SH-SY5Y (cell line): Measurements from ENCODE around the gene ARHGAP18.

Experiments used
- GATA2 ChIP-seq: IDR thresholded peaks from 2 replicates; pipeline ENCODE4 v1.6.1; 2011; ENCODE audit warnings: mild to moderate bottlenecking, low read depth, low read length
- GATA3 ChIP-seq: IDR thresholded peaks from 2 replicates; pipeline ENCODE4 v1.6.1; 2011; ENCODE audit warnings: low read depth, mild to moderate bottlenecking, low read length, moderate library complexity

Gene ARHGAP18

DNA sequence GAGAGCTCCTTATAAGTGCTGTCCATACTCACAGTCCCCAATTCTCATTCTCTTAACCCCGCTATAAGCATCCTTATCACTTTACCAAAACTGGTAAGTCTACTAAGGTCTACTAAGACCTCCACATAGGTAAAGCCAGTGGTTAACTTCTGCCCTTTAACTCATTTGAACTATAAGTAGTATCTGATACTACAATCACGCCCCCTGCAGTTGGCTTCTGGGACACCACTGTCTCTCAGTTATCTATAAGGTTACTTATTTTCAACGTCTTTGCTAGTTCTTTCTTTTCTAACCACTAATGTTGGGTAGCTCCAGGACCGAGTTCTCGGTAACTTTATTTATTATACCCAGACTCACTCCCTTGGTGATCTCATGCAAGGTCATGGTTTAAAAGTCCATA is 142.6 kb downstream of the ARHGAP18 start:
- TF ChIP-seq GATA2 (no peak), GATA3 (no peak)

- TF ChIP-seq GATA3 (no peak), GATA2 (no peak)
Measured at GRCh38 chr6:129565811-129566210, 144.2 kb downstream of the ARHGAP18 start.

DNA sequence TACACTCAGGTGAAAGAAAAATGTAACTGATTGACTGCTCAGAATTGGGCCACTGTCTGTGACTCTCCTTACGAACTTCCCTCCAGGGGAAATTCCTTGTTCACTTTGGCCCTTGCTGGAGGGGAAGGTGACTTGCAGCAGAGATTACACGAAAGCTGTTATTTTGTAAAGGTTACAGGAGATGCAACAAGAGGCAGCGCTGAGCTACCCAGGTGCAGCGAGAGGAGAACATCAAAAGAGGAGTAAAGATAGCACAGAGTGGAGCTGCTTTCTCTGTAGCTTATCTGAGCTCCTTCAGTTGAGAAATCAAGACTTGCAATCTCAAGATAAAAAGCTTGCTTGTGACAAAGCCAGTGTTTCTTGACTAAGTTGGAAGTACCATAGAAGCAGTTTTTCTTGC is 144.6 kb downstream of the ARHGAP18 start:
- TF ChIP-seq GATA2 (no peak), GATA3 (no peak)

GRCh38 chr6:129558248-129558647 is 151.7 kb downstream of the ARHGAP18 start:
- TF ChIP-seq GATA2 (no peak), GATA3 (no peak)

DNA sequence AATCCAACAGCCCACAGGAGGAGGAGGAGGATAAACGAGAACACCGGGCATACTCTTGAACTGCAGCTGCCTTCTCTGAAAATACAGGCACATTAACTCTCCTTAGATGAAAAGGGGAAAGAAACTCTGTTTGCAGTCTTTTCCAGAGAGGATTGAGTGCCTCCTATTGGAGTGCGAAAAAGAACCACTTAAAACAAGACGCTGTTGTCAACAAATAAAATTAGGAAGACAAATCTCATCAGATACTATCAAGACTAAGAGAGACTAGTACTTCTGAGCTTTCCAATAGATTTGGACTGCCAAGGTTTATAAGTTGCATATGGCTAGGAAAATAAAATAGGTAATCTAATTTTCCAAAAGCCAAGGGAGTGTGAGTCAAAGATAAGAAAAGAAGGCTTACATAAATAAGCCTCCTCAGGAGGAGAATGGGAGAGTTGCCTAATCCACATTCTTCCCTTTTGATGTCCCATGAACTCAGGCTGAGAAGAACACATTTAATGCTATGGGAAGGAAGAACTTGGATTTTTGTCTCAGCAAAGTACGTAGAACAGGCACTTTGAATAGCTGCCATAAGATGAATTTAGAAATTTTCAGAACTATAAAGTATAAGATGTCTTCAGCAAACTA is 154.7 kb downstream of the ARHGAP18 start:
- TF ChIP-seq GATA3: no peak
- no peak for TF ChIP-seq GATA2

GRCh38 chr6:129552413-129552812 is 157.6 kb downstream of the ARHGAP18 start:
- TF ChIP-seq GATA2: no peak
- TF ChIP-seq GATA3: no peak

DNA sequence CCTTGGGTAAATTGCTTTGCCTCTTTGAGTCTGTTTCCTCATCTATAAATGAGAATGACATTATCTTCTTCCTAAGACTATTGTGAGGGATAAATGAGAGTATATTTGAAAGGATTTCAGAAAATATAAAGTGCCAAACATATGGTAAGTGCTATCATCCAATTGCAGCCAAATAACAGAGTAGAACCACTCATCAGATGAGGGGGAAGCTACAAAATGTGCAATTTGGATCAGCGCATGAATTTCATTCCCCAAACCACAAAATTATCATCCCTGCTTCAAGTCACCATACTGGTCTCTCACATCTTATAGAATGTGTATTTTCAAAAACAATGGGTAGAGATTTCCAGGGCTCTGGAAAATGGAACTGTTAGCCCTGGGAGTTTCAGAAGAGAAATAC is 158.5 kb downstream of the ARHGAP18 start:
- TF ChIP-seq GATA3 (no peak), GATA2 (no peak)

- TF ChIP-seq GATA3 (no peak), GATA2 (no peak)
Measured at GRCh38 chr6:129546702-129547101, 163.3 kb downstream of the ARHGAP18 start.

DNA sequence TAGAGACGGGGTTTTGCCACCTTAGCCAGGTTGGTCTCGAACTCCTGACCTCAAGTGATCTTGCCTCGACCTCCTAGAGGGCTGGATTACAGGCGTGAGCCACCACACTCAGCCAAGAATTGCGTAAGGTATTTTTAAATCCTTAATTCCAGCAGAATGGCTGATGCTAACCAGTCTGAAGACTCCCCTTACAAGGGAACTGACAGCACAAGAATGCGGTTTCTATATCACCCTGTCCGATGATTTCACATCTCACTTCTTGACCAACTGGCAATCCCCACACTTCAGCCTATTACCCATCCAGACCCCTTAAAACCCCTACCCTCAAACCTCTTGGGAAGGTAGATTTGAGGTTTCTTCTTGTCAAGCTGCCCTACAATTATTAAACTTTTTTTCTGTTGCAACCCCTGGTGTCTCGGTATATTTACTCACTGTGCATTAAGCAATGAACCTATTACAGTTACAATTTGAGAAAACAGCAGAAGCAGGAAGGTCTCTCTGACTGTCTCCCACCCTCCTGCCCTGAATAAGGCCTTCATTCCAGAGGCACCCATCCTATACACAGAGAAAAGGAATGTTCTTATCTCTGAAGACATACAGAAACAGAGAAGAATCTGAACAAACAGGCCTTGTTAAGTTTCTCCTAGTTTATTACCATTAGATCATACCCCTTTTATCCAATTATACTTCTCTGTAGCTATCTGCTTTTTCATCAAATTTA is 164.9 kb downstream of the ARHGAP18 start:
- TF ChIP-seq GATA3 (no peak), GATA2 (no peak)

- no peak for TF ChIP-seq GATA2
- no peak for TF ChIP-seq GATA3
Measured at GRCh38 chr6:129543981-129544380, 166.0 kb downstream of the ARHGAP18 start.

DNA sequence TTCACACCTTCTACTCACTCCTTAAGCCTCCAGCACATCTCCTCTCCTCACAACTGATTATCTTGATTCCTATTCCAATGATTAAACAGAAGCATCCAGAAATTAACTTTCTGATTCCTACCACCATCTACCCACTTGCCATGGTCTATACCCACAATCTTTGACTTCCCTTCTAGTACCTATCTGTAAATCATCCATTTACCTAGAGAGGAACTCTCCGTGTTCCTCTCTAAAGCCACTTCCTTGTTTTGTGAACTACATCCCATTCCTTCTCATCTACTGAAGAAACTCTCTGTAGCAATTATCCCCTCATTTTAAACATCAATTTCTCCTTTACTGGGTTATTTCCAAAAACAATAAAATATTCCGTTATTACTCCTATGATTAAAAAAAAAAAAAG is 167.3 kb downstream of the ARHGAP18 start:
- TF ChIP-seq GATA2 (no peak), GATA3 (no peak)

DNA sequence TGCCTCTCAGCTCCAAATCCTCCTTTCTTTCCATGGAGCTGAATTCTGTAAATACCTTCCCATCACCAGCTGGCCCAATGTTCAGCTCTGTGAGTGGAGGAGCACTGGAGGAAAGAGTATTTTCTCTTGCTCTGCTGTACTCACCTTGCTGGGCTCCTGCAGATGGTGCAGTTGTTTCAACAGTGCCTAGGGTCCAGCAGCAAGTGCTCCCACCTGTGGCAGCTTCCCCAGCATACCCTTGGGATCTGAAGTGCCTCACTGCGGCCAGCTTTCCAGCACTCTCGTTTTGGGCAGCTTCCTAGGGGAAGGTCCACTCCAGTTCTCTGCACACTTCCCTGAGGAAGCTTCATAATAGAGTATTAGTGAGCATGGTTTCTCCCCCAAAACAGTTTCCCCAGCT is 170.9 kb downstream of the ARHGAP18 start:
- TF ChIP-seq GATA3 (no peak), GATA2 (no peak)

- TF ChIP-seq GATA3 (no peak), GATA2 (no peak)
Measured at GRCh38 chr6:129536271-129536670, 173.7 kb downstream of the ARHGAP18 start.

DNA sequence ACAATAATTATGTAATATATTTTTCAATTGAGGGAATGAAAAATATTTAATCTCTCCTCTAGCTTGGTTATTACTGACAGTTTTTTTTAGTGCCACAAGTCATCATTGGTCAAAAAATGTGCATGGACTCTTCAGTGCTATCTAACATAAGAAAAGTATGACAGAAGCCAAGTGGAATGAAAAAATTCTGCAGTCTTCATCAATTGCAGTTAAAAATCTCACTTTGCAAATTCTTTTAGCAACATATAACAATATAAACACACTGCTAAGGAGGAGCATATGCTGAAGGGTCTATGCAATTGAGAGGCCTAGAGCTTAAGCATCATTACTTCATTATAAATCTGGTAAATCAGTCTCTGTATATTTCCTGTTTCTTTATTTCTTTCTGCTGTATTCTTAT is 175.1 kb downstream of the ARHGAP18 start:
- no peak for TF ChIP-seq GATA2
- no peak for TF ChIP-seq GATA3
